GM23248 (cell line): Measurements from ENCODE around the gene FAM161A. TPM values are rescaled to one million over a fixed set of nuclear protein-coding genes. Genes with fewer than 3 reads are reported as not detected.

Experiments
- DNase-seq: peaks from one replicate; pipeline ENCODE4 v3.0.0-alpha.2; 2015
- H2AFZ ChIP-seq: fragments of 200-600 bp; sonication (generic); 2 replicates; pipeline ENCODE4 v1.6.1; 2016; ENCODE audit warnings: antibody characterized with exemption
- H3F3A ChIP-seq: fragments of 200-600 bp; sonication (generic); 2 replicates; pipeline ENCODE4 v1.6.1; 2016; ENCODE audit warnings: mild to moderate bottlenecking, antibody characterized with exemption, mixed run types; ENCODE audit not compliant: insufficient read depth
- H3K27ac ChIP-seq: fragments of 200-600 bp; sonication (generic); 2 replicates; pipeline ENCODE4 v1.5.1; 2016; ENCODE audit warnings: mild to moderate bottlenecking
- H3K27me3 ChIP-seq: fragments of 200-600 bp; sonication (generic); replicated peaks from 2 replicates; pipeline ENCODE4 v1.6.1; 2016; ENCODE audit warnings: mild to moderate bottlenecking; ENCODE audit not compliant: insufficient read depth
- H3K36me3 ChIP-seq: fragments of 200-600 bp; sonication (generic); 2 replicates; pipeline ENCODE4 v1.6.1; 2016; ENCODE audit warnings: low read depth, mild to moderate bottlenecking
- H3K4me1 ChIP-seq: fragments of 200-600 bp; sonication (generic); 2 replicates; pipeline ENCODE4 v1.6.1; 2016; ENCODE audit warnings: mild to moderate bottlenecking; ENCODE audit not compliant: insufficient read depth
- H3K4me2 ChIP-seq: fragments of 200-600 bp; sonication (generic); one replicate; pipeline ENCODE4 v1.6.1; 2016; ENCODE audit warnings: mild to moderate bottlenecking; ENCODE audit not compliant: unreplicated experiment
- H3K4me3 ChIP-seq: fragments of 200-600 bp; sonication (generic); 2 replicates; pipeline ENCODE4 v1.5.1; 2016; ENCODE audit warnings: mild to moderate bottlenecking
- H3K79me2 ChIP-seq: fragments of 200-600 bp; sonication (generic); 2 replicates; pipeline ENCODE4 v1.6.1; 2016; ENCODE audit warnings: mild to moderate bottlenecking; ENCODE audit not compliant: insufficient read depth
- H3K9ac ChIP-seq: fragments of 200-600 bp; sonication (generic); 2 replicates; pipeline ENCODE4 v1.6.1; 2016; ENCODE audit warnings: mild to moderate bottlenecking
- H3K9me2 ChIP-seq: fragments of 200-600 bp; sonication (generic); 2 replicates; pipeline ENCODE4 v1.6.1; 2016; ENCODE audit warnings: mixed run types, mild to moderate bottlenecking, moderate library complexity; ENCODE audit not compliant: insufficient read depth
- H3K9me3 ChIP-seq: fragments of 200-600 bp; sonication (generic); one replicate; pipeline ENCODE4 v1.6.1; 2017; ENCODE audit warnings: low read depth
- H4K20me1 ChIP-seq: fragments of 200-600 bp; sonication (generic); 2 replicates; pipeline ENCODE4 v1.6.0; 2016; ENCODE audit not compliant: insufficient read depth
- EZH2 ChIP-seq: fragments of 200-600 bp; sonication (generic); IDR thresholded peaks from 2 replicates; pipeline ENCODE4 v1.6.1; 2018; ENCODE audit warnings: antibody characterized with exemption, mild to moderate bottlenecking; ENCODE audit not compliant: insufficient read depth, poor library complexity, severe bottlenecking
- EZH2phosphoT487 ChIP-seq: fragments of 200-600 bp; sonication (generic); IDR thresholded peaks from 2 replicates; pipeline ENCODE4 v1.6.1; 2018; ENCODE audit warnings: antibody characterized with exemption, moderate library complexity, mild to moderate bottlenecking, low read depth; ENCODE audit not compliant: insufficient read depth
- WGBS, 2 experiments: methylation state at CpG; one replicate each; pipeline ENCODE4 v1.1.6; 2015 to 2017; ENCODE audit warnings: low lambda C conversion rate in 2 of 2, low coverage in 1 of 2; ENCODE audit errors: missing lambda C conversion rate in 2 of 2; 5-methylcytosine and 5-hydroxymethylcytosine counted together
- in situ Hi-C: fragments of 300-500 bp; cut with MboI; formaldehyde crosslinking; loops from 2 replicates; pipeline ENCODE4 v1.15.0; 2020
- polyA plus RNA-seq: library from polyadenylated mRNA; unstranded; fragments of >200 nt; fragmentation: Nextera tagmentation; extraction: Ambion mirVana; gene quantifications from 2 replicates; pipeline ENCODE4 v1.2.1, GENCODE V29; 2016
- small RNA-seq: library from RNA; depleted of rRNA; stranded (forward); fragments of <200 nt; gene quantifications from one replicate; pipeline ENCODE3, GENCODE V24; 2014; ENCODE audit warnings: low read depth, low replicate concordance
- total RNA-seq: library from RNA; depleted of rRNA; stranded (reverse); fragments of >200 nt; shearing (Covaris generic); gene quantifications from 2 replicates; pipeline ENCODE4 v1.2.3, GENCODE V29; 2014; rRNA removed

FAM161A gene
- total and polyA plus RNA-seq, 2 experiments from 2014 or later = 0.76 to 1.4 TPM

DNA sequence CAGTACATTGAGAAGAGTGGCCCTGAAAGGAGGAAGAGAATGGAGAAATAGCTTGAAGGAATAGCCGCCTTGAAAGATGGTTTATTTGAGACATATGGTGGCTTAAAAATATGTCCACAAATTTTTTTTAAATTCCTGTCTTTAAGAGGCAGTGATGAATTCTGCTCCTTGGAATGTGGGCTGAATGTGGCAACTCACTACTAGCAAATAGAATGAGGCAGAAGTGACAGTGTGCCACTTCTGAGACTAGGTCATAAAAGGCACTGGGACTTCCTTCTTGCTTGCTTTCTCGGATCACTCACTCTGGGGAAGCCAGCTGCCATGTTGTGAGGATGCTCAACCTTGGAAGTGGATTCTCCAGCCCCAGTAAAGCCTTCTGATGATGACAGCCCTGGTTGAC, 67.0 kb downstream of the FAM161A start:
- H3K27me3 ChIP-seq = no peaks in the 10 kb centered on the region; the same call in 1 of the 2 replicates
- H3K9me3 ChIP-seq = no peaks in the 10 kb centered on the region
- H3K36me3 ChIP-seq = no peaks in the 10 kb centered on the region
- H2AFZ ChIP-seq = no peak overlapping the region
- no peaks in the 10 kb centered on the region for H3K79me2 ChIP-seq
- no peaks in the 10 kb centered on the region for H3K4me1 ChIP-seq
- no peak overlapping the region for H3K4me3 ChIP-seq
- no peak for DNase-seq
- TF ChIP-seq EZH2 = no peak
- no peak for TF ChIP-seq EZH2phosphoT487
- no peaks in the 10 kb centered on the region for H4K20me1 ChIP-seq
- no peak overlapping the region for H3K4me2 ChIP-seq
- H3K9ac ChIP-seq = no peak overlapping the region
- in situ Hi-C loops = no loop called here
- H3F3A ChIP-seq = no peaks in the 10 kb centered on the region
- no peak overlapping the region for H3K27ac ChIP-seq
- no peaks in the 10 kb centered on the region for H3K9me2 ChIP-seq
- 45 to 47% methylated on average over 2 of the region's 2 CpGs for WGBS, 2 experiments

DNA sequence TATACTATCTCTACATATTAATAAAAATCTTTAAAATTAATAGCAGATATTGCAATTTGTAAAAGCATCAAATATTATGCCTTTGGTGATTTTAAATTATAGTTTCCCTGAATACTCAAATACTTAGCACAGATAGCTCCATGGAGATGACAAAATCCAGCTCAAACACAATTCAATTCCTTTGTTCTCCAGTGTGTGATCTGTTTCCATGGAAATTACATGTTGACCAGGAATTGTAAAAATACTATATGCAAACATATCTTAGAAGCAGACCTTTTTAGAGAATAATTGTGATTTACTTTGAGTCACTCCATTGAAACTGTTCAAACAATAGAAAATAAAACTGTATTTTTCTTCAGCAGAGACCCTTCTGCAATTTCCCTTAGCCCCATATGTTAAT, 68.3 kb downstream of the FAM161A start:
- in situ Hi-C loops = no loop called here
- Histone ChIP-seq H3K4me2 (no peak overlapping the region), H3K79me2 (no peaks in the 10 kb centered on the region), H3K4me1 (no peaks in the 10 kb centered on the region), H3K27ac (no peak overlapping the region), H4K20me1 (no peaks in the 10 kb centered on the region), H3F3A (no peaks in the 10 kb centered on the region), H3K36me3 (no peaks in the 10 kb centered on the region), H3K9me2 (no peaks in the 10 kb centered on the region), H2AFZ (no peak overlapping the region), H3K4me3 (no peak overlapping the region), H3K27me3 (no peaks in the 10 kb centered on the region; the same call in 1 of the 2 replicates), H3K9me3 (no peaks in the 10 kb centered on the region), H3K9ac (no peak overlapping the region)
- TF ChIP-seq EZH2phosphoT487 (no peak), EZH2 (no peak)
- no peak for DNase-seq

DNA sequence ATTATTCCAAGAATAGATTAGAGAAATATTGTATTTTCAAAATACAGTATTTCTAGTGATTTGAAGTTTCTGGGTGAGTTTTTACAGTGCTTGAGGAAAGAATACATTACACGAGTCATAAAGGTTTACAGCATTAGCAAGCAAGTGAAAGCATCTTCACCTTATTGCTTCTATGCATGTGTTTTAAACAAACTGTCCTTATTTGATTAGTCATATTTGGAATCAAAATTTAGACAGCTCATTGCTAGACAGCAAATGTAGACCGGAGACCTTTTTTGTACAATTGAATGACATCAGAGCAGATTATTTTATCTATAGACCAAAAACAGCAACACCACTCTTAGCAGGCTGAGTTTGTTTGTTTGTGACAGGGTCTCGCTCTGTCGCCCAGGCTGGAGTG, 69.2 kb downstream of the FAM161A start:
- Histone ChIP-seq H3K27ac (no peak overlapping the region), H3K36me3 (no peaks in the 10 kb centered on the region)

DNA sequence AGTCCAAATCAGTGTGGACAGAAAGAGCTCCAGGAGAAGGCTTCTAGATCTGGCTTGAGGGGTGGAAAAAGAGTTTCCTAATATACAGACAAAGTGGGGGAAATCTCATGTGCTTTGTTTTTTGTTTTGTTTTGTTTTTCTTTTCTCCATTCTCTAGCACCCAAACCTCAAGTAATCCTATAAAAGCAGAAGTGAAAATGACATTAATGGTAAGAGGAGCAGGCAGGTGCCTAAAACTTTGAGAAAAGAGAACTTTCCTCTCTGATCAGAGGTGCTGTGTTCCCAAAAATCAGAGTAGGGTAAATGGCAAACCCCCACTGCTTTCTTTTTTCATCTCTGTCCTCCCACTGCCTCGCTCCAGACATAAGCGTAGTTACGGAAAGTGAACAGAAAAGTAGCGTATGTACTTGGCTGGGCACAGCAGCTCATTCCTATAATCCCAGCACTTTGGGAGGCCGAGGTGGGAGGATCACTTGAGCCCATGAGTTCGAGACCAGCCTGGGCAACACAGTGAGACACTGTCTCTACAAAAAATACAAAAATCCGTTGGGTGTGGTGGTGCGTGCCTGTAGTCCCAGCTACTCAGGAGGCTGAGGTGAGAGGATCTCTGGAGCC, 77.8 kb downstream of the FAM161A start:
- Histone ChIP-seq H3K4me3 (no peak overlapping the region), H3K9me3 (no peaks in the 10 kb centered on the region), H4K20me1 (no peaks in the 10 kb centered on the region), H3K4me1 (peaks cover 3% of the 10 kb centered on the region; the same call in 1 of the 2 replicates), H3K27ac (no peak overlapping the region), H3K9me2 (no peaks in the 10 kb centered on the region), H2AFZ (no peak overlapping the region), H3K9ac (no peak overlapping the region), H3K36me3 (no peaks in the 10 kb centered on the region), H3K79me2 (no peaks in the 10 kb centered on the region), H3F3A (peaks cover 2% of the 10 kb centered on the region; the same call in 1 of the 2 replicates), H3K27me3 (no peaks in the 10 kb centered on the region), H3K4me2 (no peak overlapping the region)
- in situ Hi-C loops = no loop called here
- 65 to 68% methylated on average over 8 of the region's 8 CpGs for WGBS, 2 experiments
- no peak for DNase-seq
- no peak for TF ChIP-seq EZH2
- no peak for TF ChIP-seq EZH2phosphoT487

More for the DNA sequence above, 69.2 kb downstream of the FAM161A start:
- Histone ChIP-seq H2AFZ (no peak overlapping the region), H3K9ac (no peak overlapping the region), H3K4me1 (no peaks in the 10 kb centered on the region), H3K79me2 (no peaks in the 10 kb centered on the region), H3K9me3 (no peaks in the 10 kb centered on the region), H3K4me2 (no peak overlapping the region), H3K9me2 (no peaks in the 10 kb centered on the region), H3K27me3 (no peaks in the 10 kb centered on the region; the same call in 1 of the 2 replicates), H3F3A (no peaks in the 10 kb centered on the region), H4K20me1 (no peaks in the 10 kb centered on the region), H3K4me3 (no peak overlapping the region)
- TF ChIP-seq EZH2phosphoT487 (no peak), EZH2 (no peak)
- in situ Hi-C loops = no loop called here
- WGBS, 2 experiments = 49 to 59% methylated on average over 4 of the region's 4 CpGs
- DNase-seq = no peak

Small RNA genes within 50 kb of the gene (small RNA-seq; reads per million reads assigned to genes)
- not detected for gene RPS24P7

Other genes starting within 250 kb of the FAM161A start
- gene CCT4, start 34.6 kb upstream of the FAM161A start, total RNA-seq = 126 and 129 TPM in 2 replicates
- gene CCT4, start 34.6 kb upstream of the FAM161A start, polyA plus RNA-seq = 122 and 124 TPM in 2 replicates
- gene COMMD1, start 51.6 kb upstream of the FAM161A start, total RNA-seq = 37.4 and 40.5 TPM in 2 replicates
- 71.9 and 74.2 TPM in 2 replicates for gene COMMD1, start 51.6 kb upstream of the FAM161A start, polyA plus RNA-seq